Loucy (cell line): ENCODE results near the gene CHKB.

Source experiments
- H2AFZ ChIP-seq: fragments of 200-600 bp; sonication (generic); 2 replicates; pipeline ENCODE4 v1.6.0; 2016; ENCODE audit warnings: antibody characterized with exemption, mild to moderate bottlenecking, low read length, moderate library complexity
- H3F3A ChIP-seq: fragments of 200-600 bp; 2 replicates; pipeline ENCODE4 v1.6.0; 2016; ENCODE audit warnings: antibody characterized with exemption, low read depth, mild to moderate bottlenecking
- H3K27me3 ChIP-seq: fragments of 200-600 bp; sonication (generic); 2 replicates; pipeline ENCODE4 v1.6.1; 2014; ENCODE audit warnings: low read length, mild to moderate bottlenecking; ENCODE audit not compliant: insufficient read depth, poor library complexity, severe bottlenecking
- H3K36me3 ChIP-seq: fragments of 200-600 bp; sonication (generic); 2 replicates; pipeline ENCODE4 v1.6.1; 2016; ENCODE audit warnings: low read length; ENCODE audit not compliant: insufficient read depth
- H3K4me1 ChIP-seq: fragments of 200-600 bp; sonication (generic); 2 replicates; pipeline ENCODE4 v1.5.1; 2014; ENCODE audit warnings: low read length, mild to moderate bottlenecking; ENCODE audit not compliant: insufficient read depth, poor library complexity, severe bottlenecking
- H3K4me2 ChIP-seq: fragments of 200-600 bp; sonication (generic); 2 replicates; pipeline ENCODE4 v1.6.0; 2014; ENCODE audit warnings: antibody characterized with exemption, low read length, low read depth, mild to moderate bottlenecking; ENCODE audit not compliant: poor library complexity, severe bottlenecking
- H3K4me3 ChIP-seq: fragments of 200-600 bp; sonication (generic); 2 replicates; pipeline ENCODE4 v1.5.1; 2014; ENCODE audit warnings: low read length, mild to moderate bottlenecking, mixed read lengths; ENCODE audit not compliant: poor library complexity, severe bottlenecking
- H3K79me2 ChIP-seq: fragments of 200-600 bp; sonication (generic); 2 replicates; pipeline ENCODE4 v1.6.1; 2014; ENCODE audit warnings: low read length; ENCODE audit not compliant: insufficient read depth
- H3K9ac ChIP-seq: fragments of 200-600 bp; sonication (generic); 2 replicates; pipeline ENCODE4 v1.6.0; 2014; ENCODE audit warnings: mild to moderate bottlenecking, low read depth, low read length, moderate library complexity; ENCODE audit not compliant: poor library complexity, severe bottlenecking
- H3K9me2 ChIP-seq: fragments of 200-600 bp; sonication (generic); replicated peaks from 2 replicates; pipeline ENCODE4 v1.6.1; 2016; ENCODE audit warnings: low read depth, low read length, mixed read lengths
- H3K9me3 ChIP-seq: fragments of 200-600 bp; sonication (generic); 2 replicates; pipeline ENCODE4 v1.6.1; 2014; ENCODE audit warnings: mild to moderate bottlenecking, antibody characterized with exemption, low read length, low read depth; ENCODE audit not compliant: insufficient read depth
- H4K20me1 ChIP-seq: fragments of 200-600 bp; sonication (generic); 2 replicates; pipeline ENCODE4 v1.6.0; 2014; ENCODE audit warnings: antibody characterized with exemption, low read length, mild to moderate bottlenecking; ENCODE audit not compliant: insufficient read depth, poor library complexity, severe bottlenecking
- EZH2phosphoT487 ChIP-seq: fragments of 200-600 bp; IDR thresholded peaks from 2 replicates; pipeline ENCODE4 v1.6.1; 2018; ENCODE audit warnings: antibody characterized with exemption, mild to moderate bottlenecking, moderate library complexity, borderline replicate concordance
- TF ChIP-seq, protein P1 (sequence below): fragments of 200-600 bp; sonication (generic); conservative IDR thresholded peaks from 2 replicates; pipeline ENCODE4 v1.5.1; 2014; ENCODE audit warnings: mild to moderate bottlenecking, antibody characterized with exemption, low read length

Gene CHKB, protein sequence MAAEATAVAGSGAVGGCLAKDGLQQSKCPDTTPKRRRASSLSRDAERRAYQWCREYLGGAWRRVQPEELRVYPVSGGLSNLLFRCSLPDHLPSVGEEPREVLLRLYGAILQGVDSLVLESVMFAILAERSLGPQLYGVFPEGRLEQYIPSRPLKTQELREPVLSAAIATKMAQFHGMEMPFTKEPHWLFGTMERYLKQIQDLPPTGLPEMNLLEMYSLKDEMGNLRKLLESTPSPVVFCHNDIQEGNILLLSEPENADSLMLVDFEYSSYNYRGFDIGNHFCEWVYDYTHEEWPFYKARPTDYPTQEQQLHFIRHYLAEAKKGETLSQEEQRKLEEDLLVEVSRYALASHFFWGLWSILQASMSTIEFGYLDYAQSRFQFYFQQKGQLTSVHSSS

DNA sequence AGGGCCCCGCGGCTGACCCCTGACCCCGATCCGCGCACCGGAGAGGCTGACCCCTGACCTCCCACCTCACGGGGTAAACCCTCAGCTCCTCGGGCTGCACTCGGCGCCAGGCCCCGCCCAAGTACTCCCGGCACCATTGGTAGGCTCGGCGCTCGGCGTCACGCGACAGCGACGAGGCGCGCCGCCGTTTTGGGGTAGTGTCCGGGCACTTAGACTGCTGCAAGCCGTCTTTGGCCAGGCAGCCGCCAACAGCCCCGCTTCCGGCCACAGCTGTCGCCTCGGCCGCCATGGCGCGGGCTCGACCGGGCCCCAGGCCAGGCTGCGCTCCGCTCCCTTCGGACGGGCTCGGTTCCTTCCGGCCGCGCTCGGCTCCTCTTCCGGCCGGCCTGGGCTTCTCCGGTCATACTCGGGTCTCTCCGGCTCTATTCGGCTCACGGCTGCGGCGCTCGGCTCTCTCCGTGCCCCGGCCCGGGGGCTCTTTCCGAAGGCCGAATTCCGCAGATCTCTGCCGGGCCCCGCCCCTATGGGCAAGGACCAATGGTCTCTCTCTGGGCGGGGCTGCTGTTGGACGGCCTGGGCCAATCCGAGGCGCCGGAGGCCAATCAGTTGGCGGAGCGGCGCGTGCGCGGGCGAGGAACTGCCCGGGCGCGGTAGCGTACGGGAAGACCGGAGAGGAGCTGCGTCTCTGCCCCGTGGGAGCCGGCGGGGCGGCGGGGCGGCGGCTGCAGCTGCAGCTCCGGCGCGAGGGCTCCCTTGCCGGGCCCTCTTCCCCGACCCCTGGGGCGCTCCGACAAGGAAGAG is at the start of gene CHKB:
Gene CHKB, minus strand, starts transcription at position 357 of the 801 bp plus-strand sequence. Its CDS starts 68 bp downstream, at position 289.
- H3K27me3 ChIP-seq, result no peaks in the 10 kb centered on the region
- peak within 1 kb of the TSS; percentile 88 for H2AFZ ChIP-seq
- no peaks in the 10 kb centered on the region for H3K36me3 ChIP-seq
- H3F3A ChIP-seq, result no peaks in the 10 kb centered on the region
- peaks cover 24% of the 10 kb centered on the region for H3K79me2 ChIP-seq
- peak within 1 kb of the TSS; percentile 93 for H3K4me3 ChIP-seq
- H3K4me1 ChIP-seq, result peaks cover 32% of the 10 kb centered on the region
- H3K9ac ChIP-seq, result peak within 1 kb of the TSS; percentile 94
- H4K20me1 ChIP-seq, result peaks cover 3% of the 10 kb centered on the region
- H3K4me2 ChIP-seq, result peak within 1 kb of the TSS; percentile 97
- TF ChIP-seq, protein P1, sequence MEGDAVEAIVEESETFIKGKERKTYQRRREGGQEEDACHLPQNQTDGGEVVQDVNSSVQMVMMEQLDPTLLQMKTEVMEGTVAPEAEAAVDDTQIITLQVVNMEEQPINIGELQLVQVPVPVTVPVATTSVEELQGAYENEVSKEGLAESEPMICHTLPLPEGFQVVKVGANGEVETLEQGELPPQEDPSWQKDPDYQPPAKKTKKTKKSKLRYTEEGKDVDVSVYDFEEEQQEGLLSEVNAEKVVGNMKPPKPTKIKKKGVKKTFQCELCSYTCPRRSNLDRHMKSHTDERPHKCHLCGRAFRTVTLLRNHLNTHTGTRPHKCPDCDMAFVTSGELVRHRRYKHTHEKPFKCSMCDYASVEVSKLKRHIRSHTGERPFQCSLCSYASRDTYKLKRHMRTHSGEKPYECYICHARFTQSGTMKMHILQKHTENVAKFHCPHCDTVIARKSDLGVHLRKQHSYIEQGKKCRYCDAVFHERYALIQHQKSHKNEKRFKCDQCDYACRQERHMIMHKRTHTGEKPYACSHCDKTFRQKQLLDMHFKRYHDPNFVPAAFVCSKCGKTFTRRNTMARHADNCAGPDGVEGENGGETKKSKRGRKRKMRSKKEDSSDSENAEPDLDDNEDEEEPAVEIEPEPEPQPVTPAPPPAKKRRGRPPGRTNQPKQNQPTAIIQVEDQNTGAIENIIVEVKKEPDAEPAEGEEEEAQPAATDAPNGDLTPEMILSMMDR, result no peak
- TF ChIP-seq EZH2phosphoT487, result no peak
- no peaks in the 10 kb centered on the region for H3K9me2 ChIP-seq
- H3K9me3 ChIP-seq, result no peaks in the 10 kb centered on the region

DNA sequence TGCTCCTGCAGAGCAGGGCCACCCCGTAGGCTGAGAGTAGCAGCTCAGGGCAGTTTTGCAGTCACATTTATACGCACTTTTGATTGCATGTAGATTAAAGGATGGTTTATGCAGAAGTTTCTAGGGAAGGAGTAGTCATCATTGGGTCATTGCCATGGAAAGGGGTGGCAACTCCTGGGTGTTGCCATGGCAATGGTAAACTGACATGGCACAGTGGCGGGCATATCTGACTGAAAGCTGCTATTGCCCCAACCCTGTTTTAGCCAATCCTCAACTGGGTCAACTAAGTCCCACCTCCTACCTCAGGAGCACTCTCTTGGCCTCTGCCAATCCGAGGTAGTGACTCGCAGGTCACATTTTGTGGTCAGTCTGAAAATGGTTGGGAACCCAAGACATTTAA is 47.7 kb upstream of the CHKB start:
- no peaks in the 10 kb centered on the region for H3K27me3 ChIP-seq
- H2AFZ ChIP-seq, result no peak overlapping the region
- H3K9me3 ChIP-seq, result no peaks in the 10 kb centered on the region
- H3K36me3 ChIP-seq, result no peaks in the 10 kb centered on the region
- no peak overlapping the region for H3K9ac ChIP-seq
- no peak for TF ChIP-seq EZH2phosphoT487
- TF ChIP-seq, protein P1, result no peak
- H3K4me2 ChIP-seq, result no peak overlapping the region
- H3K4me3 ChIP-seq, result no peak overlapping the region
- 0 out of 2 replicates have a peak, but pooled peaks cover 7% of the 10 kb centered on the region for H3K79me2 ChIP-seq
- no peaks in the 10 kb centered on the region for H4K20me1 ChIP-seq
- no peaks in the 10 kb centered on the region for H3F3A ChIP-seq
- no peaks in the 10 kb centered on the region for H3K9me2 ChIP-seq
- peaks cover 26% of the 10 kb centered on the region for H3K4me1 ChIP-seq

DNA sequence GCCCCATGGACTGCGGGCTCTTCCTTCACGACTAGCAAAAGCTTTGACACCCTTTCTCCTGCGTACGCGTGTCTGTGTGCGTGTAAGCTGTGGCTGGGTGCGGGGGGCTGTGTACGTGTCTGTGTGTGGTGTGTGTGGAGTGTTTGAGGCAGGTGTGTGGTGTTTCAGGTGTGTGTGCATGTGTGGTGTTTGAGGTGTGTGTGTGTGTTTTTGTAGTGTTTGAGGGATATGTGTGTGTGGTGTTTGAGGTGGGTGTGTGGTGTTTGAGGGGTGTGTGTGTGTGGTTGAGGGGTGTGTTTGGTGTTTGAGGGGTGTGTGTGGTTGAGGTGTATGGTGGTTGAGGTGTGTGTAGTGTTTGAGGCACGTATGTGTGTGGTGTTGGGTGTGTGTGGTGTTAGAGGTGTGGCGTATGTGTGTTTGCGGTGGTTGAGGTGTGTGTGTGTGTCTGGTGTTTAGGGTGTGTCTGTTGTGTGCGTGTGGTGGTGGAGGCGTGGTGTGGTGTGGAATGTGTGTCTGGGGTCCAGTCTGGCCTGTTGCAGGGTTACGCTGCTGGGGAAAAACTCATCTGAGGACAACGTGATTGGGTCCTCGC is 46.0 kb upstream of the CHKB start:
- peak overlapping the region; percentile 99 for H3K4me2 ChIP-seq
- H3K79me2 ChIP-seq, result 0 out of 2 replicates have a peak, but pooled peaks cover 7% of the 10 kb centered on the region
- TF ChIP-seq EZH2phosphoT487, result no peak
- TF ChIP-seq, protein P1, result no peak
- peaks cover 26% of the 10 kb centered on the region for H3K4me1 ChIP-seq
- no peaks in the 10 kb centered on the region for H4K20me1 ChIP-seq
- H3K36me3 ChIP-seq, result no peaks in the 10 kb centered on the region
- H3K9ac ChIP-seq, result peak overlapping the region; percentile 97
- H3K9me3 ChIP-seq, result no peaks in the 10 kb centered on the region
- H3F3A ChIP-seq, result no peaks in the 10 kb centered on the region
- H3K9me2 ChIP-seq, result no peaks in the 10 kb centered on the region
- peak overlapping the region; percentile 98 for H3K4me3 ChIP-seq
- H3K27me3 ChIP-seq, result no peaks in the 10 kb centered on the region
- H2AFZ ChIP-seq, result peak overlapping the region; percentile 89
